ENCODE data around the gene AATF.

GRCh38 chr17:36948717-36949460, at the start of gene AATF:
- TF ChIP-seq POLR2AphosphoS2 (IDR thresholded peaks at IDR 0.05; ENCODE audit: low read length) (no peak), ATF1 (CRISPR knock-in tag; IDR thresholded peaks at IDR 0.05) (0 out of 2 replicates have a peak, but pooled peaks have one; percentile 41), ATF1 (tag; IDR thresholded peaks at IDR 0.05) (peak; percentile 96), ZSCAN29 (IDR thresholded peaks at IDR 0.05) (peak; percentile 56; the same call in 1 of the 2 replicates), ZNF121 (CRISPR knock-in tag; conservative IDR thresholded peaks at IDR 0.05) (no peak), CHD2 (IDR thresholded peaks at IDR 0.05; ENCODE audit: low read depth, low read length) (peak; percentile 19; the same call in 1 of the 2 replicates), ZBTB11 (CRISPR knock-in tag; IDR thresholded peaks at IDR 0.05) (peak in 1 of 3 experiments; percentile 88; a peak in 2 of 6 replicates), ARID3A (IDR thresholded peaks at IDR 0.05; ENCODE audit: borderline replicate concordance, low read depth, low read length) (no peak), ELF1 (tag; IDR thresholded peaks at IDR 0.05) (peak; percentile 99), ZFP1 (CRISPR knock-in tag; IDR thresholded peaks at IDR 0.05) (no peak), REST (IDR thresholded peaks at IDR 0.05; ENCODE audit: borderline replicate concordance) (peak; percentile 75), REST (CRISPR knock-in tag; IDR thresholded peaks at IDR 0.05; ENCODE audit: low read depth) (no peak; the same call in 1 of the 2 replicates)
